Mesenchymal stem cell (in vitro differentiated cells and primary cell): ENCODE results near the gene COG7.

Experiments
- DNase-seq: peaks from one replicate; pipeline ENCODE4 v3.0.0-alpha.2; 2013
- H2AFZ ChIP-seq: one replicate; pipeline ENCODE4 v1.6.1; 2013; ENCODE audit warnings: low read depth, mild to moderate bottlenecking, control low read depth, inconsistent platforms, low read length, moderate library complexity
- H2AK5ac ChIP-seq: 2 replicates; pipeline ENCODE4 v1.6.1; 2013; ENCODE audit warnings: low read length, moderate library complexity, mild to moderate bottlenecking, inconsistent platforms; ENCODE audit not compliant: severe bottlenecking
- H2BK120ac ChIP-seq: one replicate; pipeline ENCODE4 v1.6.1; 2013; ENCODE audit warnings: low read depth, mild to moderate bottlenecking, inconsistent platforms, low read length, moderate library complexity
- H2BK12ac ChIP-seq, 2 experiments: one replicate each; pipeline ENCODE4 v1.6.1; 2013; ENCODE audit warnings: inconsistent platforms in 2 of 2, low read length in 2 of 2, mild to moderate bottlenecking in 2 of 2, moderate library complexity in 2 of 2, control low read depth in 1 of 2
- H2BK15ac ChIP-seq: one replicate; pipeline ENCODE4 v1.6.1; 2013; ENCODE audit warnings: mild to moderate bottlenecking, low read depth, inconsistent platforms; ENCODE audit not compliant: poor library complexity, severe bottlenecking
- H2BK5ac ChIP-seq: 2 replicates; pipeline ENCODE4 v1.6.1; 2013; ENCODE audit warnings: low read depth, mild to moderate bottlenecking, low read length, control low read depth, inconsistent platforms; ENCODE audit not compliant: poor library complexity, severe bottlenecking
- H3K14ac ChIP-seq, 2 experiments: one replicate each; pipeline ENCODE4 v1.6.1; 2013; ENCODE audit warnings: inconsistent platforms in 2 of 2, low read length in 2 of 2, control low read depth in 1 of 2, mild to moderate bottlenecking in 1 of 2, moderate library complexity in 1 of 2
- H3K18ac ChIP-seq, 2 experiments: one replicate each; pipeline ENCODE4 v1.6.1; 2013; ENCODE audit warnings: inconsistent platforms in 2 of 2, low read length in 2 of 2, control low read depth in 1 of 2, low read depth in 1 of 2, mild to moderate bottlenecking in 1 of 2
- H3K23ac ChIP-seq, 2 experiments: one replicate each; pipeline ENCODE4 v1.6.1; 2013; ENCODE audit warnings: inconsistent platforms in 2 of 2, low read length in 2 of 2, mild to moderate bottlenecking in 2 of 2, moderate library complexity in 2 of 2, control low read depth in 1 of 2
- H3K27ac ChIP-seq: 2 replicates; pipeline ENCODE4 v1.5.1; 2013; ENCODE audit warnings: mild to moderate bottlenecking, moderate library complexity, low read length, control low read depth, inconsistent platforms; ENCODE audit not compliant: poor library complexity, severe bottlenecking
- H3K27me3 ChIP-seq, 2 experiments: 2 replicates each; pipeline versions ENCODE4 v1.6.1 to v1.7.0; 2013; ENCODE audit warnings: low read length in 2 of 2, mild to moderate bottlenecking in 2 of 2, moderate library complexity in 2 of 2, control low read depth in 1 of 2, inconsistent platforms in 1 of 2; ENCODE audit not compliant: control insufficient read depth in 1 of 2, insufficient read depth in 1 of 2
- H3K36me3 ChIP-seq, 2 experiments: 2 replicates each; pipeline versions ENCODE4 v1.6.1 to v1.7.0; 2013; ENCODE audit warnings: low read length in 2 of 2, control low read depth in 1 of 2, inconsistent platforms in 1 of 2, low read depth in 1 of 2, mild to moderate bottlenecking in 1 of 2; ENCODE audit not compliant: insufficient read depth in 2 of 2, control insufficient read depth in 1 of 2
- H3K4ac ChIP-seq, 2 experiments: one replicate each; pipeline ENCODE4 v1.6.1; 2013; ENCODE audit warnings: inconsistent platforms in 2 of 2, low read length in 2 of 2, mild to moderate bottlenecking in 2 of 2, moderate library complexity in 2 of 2, control low read depth in 1 of 2, low read depth in 1 of 2
- H3K4me1 ChIP-seq: 2 replicates; pipeline ENCODE4 v1.6.1; 2013; ENCODE audit warnings: low read depth, low read length, control low read depth; ENCODE audit not compliant: control insufficient read depth, insufficient read depth
- H3K4me2 ChIP-seq: 2 replicates; pipeline ENCODE4 v1.6.1; 2013; ENCODE audit warnings: low read length, mild to moderate bottlenecking, inconsistent platforms; ENCODE audit not compliant: poor library complexity, severe bottlenecking
- H3K4me3 ChIP-seq, 2 experiments: 2 replicates each; pipeline versions ENCODE4 v1.5.1 to v1.7.0; 2013; ENCODE audit warnings: low read length in 2 of 2, mild to moderate bottlenecking in 2 of 2, control low read depth in 1 of 2, low read depth in 1 of 2; ENCODE audit not compliant: insufficient read depth in 1 of 2
- H3K79me1 ChIP-seq: replicated peaks from 2 replicates; pipeline ENCODE4 v1.6.1; 2013; ENCODE audit warnings: mild to moderate bottlenecking, control low read depth, low read length, inconsistent platforms; ENCODE audit not compliant: poor library complexity, severe bottlenecking
- H3K9ac ChIP-seq: 2 replicates; pipeline ENCODE4 v1.7.0; 2013; ENCODE audit warnings: mild to moderate bottlenecking, low read length, moderate library complexity
- H3K9me3 ChIP-seq: 2 replicates; pipeline ENCODE4 v1.7.0; 2013; ENCODE audit warnings: mild to moderate bottlenecking, low read length; ENCODE audit not compliant: control insufficient read depth
- H4K8ac ChIP-seq: one replicate; pipeline ENCODE4 v1.6.1; 2013; ENCODE audit warnings: inconsistent platforms, mild to moderate bottlenecking, low read length, moderate library complexity
- H4K91ac ChIP-seq: one replicate; pipeline ENCODE4 v1.6.1; 2013; ENCODE audit warnings: mild to moderate bottlenecking, low read length, inconsistent platforms
- WGBS: methylation state at CpG from one replicate; pipeline ENCODE4 v1.1.7; 2013; ENCODE audit warnings: mixed read lengths; 5-methylcytosine and 5-hydroxymethylcytosine counted together

Gene COG7

GRCh38 chr16:23486480-23486879 is 33.5 kb upstream of the COG7 start:
- Histone ChIP-seq H3K9ac (no peak overlapping the region), H3K27me3 (no peaks in the 10 kb centered on the region), H2BK12ac (no peak overlapping the region), H2BK5ac (no peak overlapping the region), H3K23ac (no peak overlapping the region), H2AK5ac (no peak overlapping the region), H3K27ac (no peak overlapping the region), H3K14ac (no peak overlapping the region), H4K91ac (no peak overlapping the region), H3K9me3 (no peaks in the 10 kb centered on the region), H3K4me3 (no peak overlapping the region), H2BK15ac (no peak overlapping the region), H3K79me1 (peaks cover 26% of the 10 kb centered on the region), H4K8ac (no peak overlapping the region), H2BK120ac (no peak overlapping the region), H3K4me1 (no peaks in the 10 kb centered on the region), H2AFZ (no peak overlapping the region), H3K18ac (no peak overlapping the region), H3K4me2 (no peak overlapping the region), H3K4ac (no peak overlapping the region), H3K36me3 (peaks cover 61 to 92% of the 10 kb centered on the region in 2 experiments)
- DNase-seq = no peak
- WGBS = 91% methylated on average over 5 of the region's 5 CpGs

- Histone ChIP-seq H3K14ac (no peak overlapping the region), H3K79me1 (peaks cover 28% of the 10 kb centered on the region), H3K27me3 (no peaks in the 10 kb centered on the region), H2BK15ac (no peak overlapping the region), H2BK5ac (no peak overlapping the region), H3K36me3 (peaks cover 67 to 92% of the 10 kb centered on the region in 2 experiments), H2BK12ac (no peak overlapping the region), H3K4me1 (no peaks in the 10 kb centered on the region), H3K9ac (no peak overlapping the region), H3K4me3 (no peak overlapping the region), H2BK120ac (no peak overlapping the region), H2AK5ac (no peak overlapping the region), H3K27ac (no peak overlapping the region), H3K4ac (no peak overlapping the region), H4K8ac (no peak overlapping the region), H2AFZ (no peak overlapping the region), H3K18ac (no peak overlapping the region), H3K23ac (no peak overlapping the region), H4K91ac (no peak overlapping the region), H3K4me2 (no peak overlapping the region), H3K9me3 (no peaks in the 10 kb centered on the region)
- DNase-seq = no peak
- WGBS = 97% methylated on average over 7 of the region's 8 CpGs
These were observed 32.9 kb upstream of the COG7 start for GRCh38 chr16:23485841-23486240.

- H3K4me2 ChIP-seq = no peak overlapping the region
- no peak overlapping the region for H2AFZ ChIP-seq
- no peak overlapping the region for H4K8ac ChIP-seq
- H3K27me3 ChIP-seq = no peaks in the 10 kb centered on the region
- H3K14ac ChIP-seq = no peak overlapping the region
- H4K91ac ChIP-seq = no peak overlapping the region
- H2BK120ac ChIP-seq = no peak overlapping the region
- no peak overlapping the region for H3K23ac ChIP-seq
- no peak overlapping the region for H2BK15ac ChIP-seq
- H2AK5ac ChIP-seq = no peak overlapping the region
- H3K36me3 ChIP-seq = peaks cover 71 to 93% of the 10 kb centered on the region in 2 experiments
- H3K4me3 ChIP-seq = no peak overlapping the region
- H3K4ac ChIP-seq = no peak overlapping the region
- no peak overlapping the region for H2BK5ac ChIP-seq
- H3K79me1 ChIP-seq = peaks cover 32% of the 10 kb centered on the region
- H3K27ac ChIP-seq = no peak overlapping the region
- no peak overlapping the region for H3K18ac ChIP-seq
- 90% methylated on average over 2 of the region's 2 CpGs for WGBS
- no peaks in the 10 kb centered on the region for H3K4me1 ChIP-seq
- H3K9ac ChIP-seq = no peak overlapping the region
- no peaks in the 10 kb centered on the region for H3K9me3 ChIP-seq
- no peak for DNase-seq
- H2BK12ac ChIP-seq = no peak overlapping the region
These were observed 32.2 kb upstream of the COG7 start for GRCh38 chr16:23485257-23485614.

DNA sequence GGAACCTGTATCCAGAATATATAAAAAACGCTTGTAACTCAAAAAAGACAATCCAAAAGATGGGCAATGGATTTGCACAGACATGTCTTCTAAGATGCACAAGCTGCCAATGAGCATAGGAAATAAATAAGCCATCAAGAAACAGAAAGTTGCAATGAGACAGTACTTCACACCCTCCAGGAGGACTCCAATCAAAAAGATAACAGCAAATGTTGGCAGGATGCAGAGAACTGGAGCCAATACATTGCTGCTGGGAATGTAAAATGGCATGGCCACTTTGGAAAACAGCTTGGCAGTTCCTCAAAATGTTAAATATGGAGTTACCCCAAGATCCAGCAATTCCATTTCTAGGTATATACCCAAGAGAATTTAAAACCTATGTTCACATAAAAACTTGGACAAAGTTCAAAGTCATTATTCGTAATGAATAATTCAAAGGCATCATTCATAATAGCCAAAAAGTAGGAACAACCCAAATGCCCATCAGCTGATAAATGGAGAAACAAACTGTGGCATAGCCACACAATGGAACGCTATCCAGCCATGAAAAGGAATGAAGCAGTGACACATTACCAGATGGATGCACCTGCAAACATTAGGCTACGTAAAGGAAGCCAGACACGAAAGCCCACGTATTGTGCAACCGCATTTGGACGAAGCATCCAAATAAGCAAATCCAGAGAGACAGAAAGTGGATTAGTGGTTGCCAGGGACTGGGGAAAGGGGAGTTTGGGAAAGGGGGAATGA is 31.7 kb upstream of the COG7 start:
- H3K4me3 ChIP-seq = no peak overlapping the region
- no peak overlapping the region for H2AK5ac ChIP-seq
- no peaks in the 10 kb centered on the region for H3K9me3 ChIP-seq
- no peaks in the 10 kb centered on the region for H3K4me1 ChIP-seq
- H3K9ac ChIP-seq = no peak overlapping the region
- no peak overlapping the region for H3K4me2 ChIP-seq
- no peak overlapping the region for H2AFZ ChIP-seq
- H3K14ac ChIP-seq = no peak overlapping the region
- WGBS = 97% methylated on average over 7 of the region's 8 CpGs
- H4K91ac ChIP-seq = no peak overlapping the region
- H2BK15ac ChIP-seq = no peak overlapping the region
- H4K8ac ChIP-seq = no peak overlapping the region
- H3K4ac ChIP-seq = no peak overlapping the region
- peaks cover 32% of the 10 kb centered on the region for H3K79me1 ChIP-seq
- DNase-seq = no peak
- H2BK5ac ChIP-seq = no peak overlapping the region
- H3K23ac ChIP-seq = no peak overlapping the region
- H3K36me3 ChIP-seq = peaks cover 74 to 93% of the 10 kb centered on the region in 2 experiments
- no peak overlapping the region for H2BK120ac ChIP-seq
- no peak overlapping the region for H3K27ac ChIP-seq
- no peak overlapping the region for H3K18ac ChIP-seq
- no peak overlapping the region for H2BK12ac ChIP-seq
- H3K27me3 ChIP-seq = no peaks in the 10 kb centered on the region
